ENCODE results near the gene PRKCA.
"Not testable (repeated sequence)": the region's sequence is repeated elsewhere in the genome, so short reads cannot be mapped to it uniquely, and the experiment has no call there.

The PRKCA gene

DNA sequence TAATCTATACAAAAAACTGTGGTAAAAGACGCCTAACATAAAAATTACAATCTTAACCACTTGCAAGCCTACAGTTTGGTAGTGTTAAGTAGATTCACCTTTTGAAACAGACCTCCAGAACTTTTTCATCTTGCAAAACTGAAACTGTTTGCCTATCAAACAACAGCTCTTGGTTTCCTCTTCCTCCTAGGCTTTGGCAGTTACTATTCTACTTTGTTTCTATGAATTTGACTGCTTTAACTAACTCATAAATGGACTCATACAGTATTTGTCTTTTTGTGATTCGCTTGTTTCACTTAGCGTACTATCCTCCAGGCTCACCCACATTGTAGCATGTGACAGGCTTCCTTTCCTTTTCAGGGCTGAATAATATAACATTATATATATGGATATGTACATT, 97.0 kb downstream of the PRKCA start:
- H3K4me3 ChIP-seq (ENCODE audit: low read depth, low read length), result no peak overlapping the region
- TF ChIP-seq, protein P1, sequence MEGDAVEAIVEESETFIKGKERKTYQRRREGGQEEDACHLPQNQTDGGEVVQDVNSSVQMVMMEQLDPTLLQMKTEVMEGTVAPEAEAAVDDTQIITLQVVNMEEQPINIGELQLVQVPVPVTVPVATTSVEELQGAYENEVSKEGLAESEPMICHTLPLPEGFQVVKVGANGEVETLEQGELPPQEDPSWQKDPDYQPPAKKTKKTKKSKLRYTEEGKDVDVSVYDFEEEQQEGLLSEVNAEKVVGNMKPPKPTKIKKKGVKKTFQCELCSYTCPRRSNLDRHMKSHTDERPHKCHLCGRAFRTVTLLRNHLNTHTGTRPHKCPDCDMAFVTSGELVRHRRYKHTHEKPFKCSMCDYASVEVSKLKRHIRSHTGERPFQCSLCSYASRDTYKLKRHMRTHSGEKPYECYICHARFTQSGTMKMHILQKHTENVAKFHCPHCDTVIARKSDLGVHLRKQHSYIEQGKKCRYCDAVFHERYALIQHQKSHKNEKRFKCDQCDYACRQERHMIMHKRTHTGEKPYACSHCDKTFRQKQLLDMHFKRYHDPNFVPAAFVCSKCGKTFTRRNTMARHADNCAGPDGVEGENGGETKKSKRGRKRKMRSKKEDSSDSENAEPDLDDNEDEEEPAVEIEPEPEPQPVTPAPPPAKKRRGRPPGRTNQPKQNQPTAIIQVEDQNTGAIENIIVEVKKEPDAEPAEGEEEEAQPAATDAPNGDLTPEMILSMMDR (IDR thresholded peaks at IDR 0.05; ENCODE audit: insufficient read depth, low read length, missing control alignments), result no peak
- no peak for DNase-seq (ENCODE audit: low read depth, low spot score)
- ChIA-PET POLR2A (interaction anchor here (0.5 kb wide), 1 partner anchor 489 kb away, joined by 3 read pairs; no protein-coding TSS in a partner anchor), CTCF (no interaction called here)

DNA sequence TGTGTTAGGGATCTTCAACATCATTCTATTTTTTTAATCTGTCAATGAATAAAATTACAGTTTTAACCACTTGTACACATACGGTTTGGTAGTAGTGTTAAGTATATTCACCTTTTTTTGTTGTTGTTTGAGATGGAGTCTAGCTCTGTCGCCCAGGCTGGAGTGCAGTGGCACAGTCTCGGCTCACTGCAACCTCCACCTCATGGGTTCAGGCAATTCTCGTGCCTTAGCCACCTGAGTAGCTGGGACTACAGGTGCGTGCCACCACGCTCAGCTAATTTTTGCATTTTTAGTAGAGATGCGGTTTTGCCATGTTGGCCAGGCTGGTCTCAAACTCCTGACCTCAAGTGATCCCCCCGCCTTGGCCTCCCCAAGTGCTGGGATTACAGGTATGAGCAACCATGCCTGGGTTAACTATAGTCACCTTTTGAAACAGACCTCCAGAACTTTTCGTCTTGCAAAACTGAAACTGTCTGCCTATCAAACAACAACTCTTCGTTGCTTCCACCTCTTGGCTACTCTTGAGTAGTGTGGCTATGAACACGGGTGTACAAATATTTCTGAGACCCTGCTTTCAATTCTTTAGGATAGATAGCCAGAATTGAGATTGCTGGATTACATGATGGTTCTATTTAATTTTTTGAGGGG, 97.8 kb downstream of the PRKCA start:
- H3K4me3 ChIP-seq (ENCODE audit: low read depth, low read length); POLR2A ChIA-PET; CTCF ChIA-PET; DNase-seq (ENCODE audit: low read depth, low spot score): not testable (repeated sequence)

DNA sequence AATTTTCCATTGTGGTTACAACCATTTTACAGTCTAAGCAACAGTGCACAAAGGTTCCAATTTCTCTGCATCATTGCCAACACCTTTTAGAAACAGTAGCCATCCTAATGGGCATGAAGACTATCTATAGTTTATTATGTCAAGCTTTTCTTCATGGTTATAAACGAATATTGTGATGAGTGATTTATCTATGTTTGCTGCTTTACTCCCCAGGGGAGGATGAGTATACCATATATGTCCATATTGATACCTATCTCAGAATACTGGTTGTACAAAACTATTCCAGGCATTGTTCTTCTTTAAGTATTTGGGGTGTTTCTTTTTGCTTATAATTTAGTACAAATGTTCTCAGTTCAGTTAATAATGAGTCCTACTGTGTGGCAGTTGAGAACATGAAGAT, 98.3 kb downstream of the PRKCA start:
- no peak for DNase-seq (ENCODE audit: low read depth, low spot score)
- ChIA-PET POLR2A (no interaction called here), CTCF (no interaction called here)
- no peak overlapping the region for H3K4me3 ChIP-seq (ENCODE audit: low read depth, low read length)
- TF ChIP-seq, protein P1 (IDR thresholded peaks at IDR 0.05; ENCODE audit: insufficient read depth, low read length, missing control alignments), result no peak

DNA sequence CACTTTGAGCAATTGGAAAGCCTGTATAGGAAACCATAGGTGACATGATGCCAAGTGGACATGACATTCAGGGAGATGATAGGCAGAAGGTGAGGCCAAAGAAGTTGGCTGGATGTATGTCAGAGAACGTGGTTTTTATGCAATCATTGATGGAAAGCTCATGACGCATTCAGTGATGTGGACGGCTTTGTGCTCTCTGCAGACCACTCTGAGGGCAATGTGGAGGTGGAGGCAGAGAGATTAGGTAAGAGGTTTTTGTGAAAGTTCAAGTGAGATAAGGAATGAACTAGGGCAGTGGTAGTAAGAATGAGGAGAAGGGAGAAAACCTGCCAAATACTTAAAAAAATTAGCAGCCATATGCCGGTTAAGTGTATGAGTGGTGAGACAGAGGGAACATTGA, 99.0 kb downstream of the PRKCA start:
- no peak overlapping the region for H3K4me3 ChIP-seq (ENCODE audit: low read depth, low read length)
- ChIA-PET CTCF (no interaction called here), POLR2A (no interaction called here)
- TF ChIP-seq, protein P1 (IDR thresholded peaks at IDR 0.05; ENCODE audit: insufficient read depth, low read length, missing control alignments), result no peak
- DNase-seq (ENCODE audit: low read depth, low spot score), result no peak

DNA sequence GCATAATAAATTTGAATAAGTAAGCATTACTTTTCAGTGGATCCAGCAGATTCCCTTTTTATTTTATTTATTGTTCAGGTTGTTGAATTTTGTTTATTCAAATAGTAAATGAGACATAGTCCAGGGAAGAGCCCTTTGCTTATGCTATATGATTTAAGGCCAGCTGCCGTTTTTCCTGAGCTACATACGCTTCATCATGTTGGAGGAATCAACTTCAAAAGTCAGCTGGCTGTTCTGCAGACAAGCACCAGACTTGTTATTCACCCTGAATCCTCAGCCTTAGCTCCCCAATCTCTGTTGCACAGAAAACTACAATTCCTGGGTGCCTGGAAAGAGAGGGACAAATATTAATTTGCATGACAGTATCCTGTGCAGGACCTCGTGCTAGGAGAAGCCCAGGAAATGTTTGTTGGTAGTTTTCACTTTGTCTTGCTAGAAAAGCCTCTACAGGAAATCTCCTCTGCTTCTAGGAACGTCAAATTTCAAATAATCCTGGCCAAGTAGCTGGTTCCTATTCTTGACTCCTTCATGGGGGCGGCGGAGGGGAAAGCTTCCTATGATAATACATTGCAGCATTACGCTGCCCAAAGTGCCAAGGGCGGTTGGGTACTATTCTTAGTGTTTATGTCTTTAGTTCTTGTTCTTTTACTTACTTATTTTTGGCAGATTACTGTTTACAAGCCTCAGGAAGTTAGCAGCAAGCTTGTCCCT, 101.6 kb downstream of the PRKCA start:
- CTCF ChIA-PET, result interaction anchor here (1.2 to 1.8 kb wide), 2 partner anchors 11 to 16 kb away, joined by 3 to 5 read pairs; no protein-coding TSS in a partner anchor
- POLR2A ChIA-PET, result no interaction called here
- DNase-seq (ENCODE audit: low read depth, low spot score), result no peak
- TF ChIP-seq, protein P1 (IDR thresholded peaks at IDR 0.05; ENCODE audit: insufficient read depth, low read length, missing control alignments), result no peak
- no peak overlapping the region for H3K4me3 ChIP-seq (ENCODE audit: low read depth, low read length)

DNA sequence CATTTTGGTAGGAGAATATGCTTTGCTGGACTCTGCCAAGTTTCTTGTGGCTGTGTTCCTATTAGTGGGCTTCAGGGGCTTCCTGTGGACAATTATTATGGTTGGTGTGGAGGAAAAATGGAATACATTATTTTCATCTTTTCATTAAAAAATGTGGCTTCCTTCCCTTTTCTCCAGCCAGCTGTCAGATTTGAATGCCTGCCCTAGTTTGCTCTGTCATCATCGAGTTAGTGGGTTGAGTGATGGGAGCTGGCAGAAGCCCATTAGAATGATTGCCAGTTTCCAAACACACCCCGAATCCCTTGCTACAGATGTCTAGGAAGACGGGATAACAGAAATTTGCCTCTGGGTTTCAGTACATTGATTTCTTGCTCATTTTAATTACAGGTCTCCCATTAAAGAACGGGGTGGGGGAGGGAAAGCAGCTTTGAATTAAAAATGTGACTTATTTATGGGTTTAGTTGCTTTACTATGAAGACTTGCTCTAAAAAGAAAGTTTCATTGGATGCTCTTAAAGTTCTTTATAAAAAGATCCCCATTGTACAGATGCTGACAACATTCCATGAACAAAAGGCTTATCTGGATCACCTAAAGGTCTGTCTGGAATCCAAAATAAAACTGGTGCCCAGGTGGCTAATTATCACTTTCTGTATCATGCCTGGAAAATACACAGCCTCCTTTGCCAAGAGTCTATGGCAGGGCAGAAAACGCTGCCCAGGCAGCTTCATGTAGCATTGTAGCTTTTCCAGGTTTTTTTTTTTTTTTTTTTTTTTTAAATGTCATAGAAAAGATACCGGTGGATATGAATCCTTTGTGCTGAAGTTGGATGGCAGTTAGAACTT, 103.6 kb downstream of the PRKCA start:
- ChIA-PET CTCF (no interaction called here), POLR2A (no interaction called here)
- H3K4me3 ChIP-seq (ENCODE audit: low read depth, low read length), result no peak overlapping the region
- TF ChIP-seq, protein P1 (IDR thresholded peaks at IDR 0.05; ENCODE audit: insufficient read depth, low read length, missing control alignments), result no peak
- no peak for DNase-seq (ENCODE audit: low read depth, low spot score)
